H1 (cell line): Measurements from ENCODE around the gene EPHB1. TPM values are rescaled to one million over a fixed set of nuclear protein-coding genes. Genes with fewer than 3 reads are reported as not detected.

Experiments used
- ASH2L ChIP-seq: fragments of 200-600, 300-600 bp; sonication (generic); IDR thresholded peaks from one replicate; pipeline ENCODE4 v1.7.1; 2017; ENCODE audit warnings: low read length
- BCL11A ChIP-seq, 2 experiments: IDR thresholded peaks; one replicate each; pipeline ENCODE4 v1.6.1; 2011; ENCODE audit warnings: low read depth in 2 of 2, low read length in 2 of 2, mild to moderate bottlenecking in 2 of 2
- EGR1 ChIP-seq: IDR thresholded peaks from 2 replicates; pipeline ENCODE4 v1.6.1; 2011; ENCODE audit warnings: low read depth, low read length, borderline replicate concordance
- EP300 ChIP-seq, 2 experiments: IDR thresholded peaks; 1 replicate in 1 of 2; 2 replicates in 1 of 2; pipeline ENCODE4 v1.6.1; 2011 to 2012; ENCODE audit warnings: low read depth in 2 of 2, low read length in 2 of 2, mild to moderate bottlenecking in 2 of 2, borderline replicate concordance in 1 of 2, inconsistent platforms in 1 of 2, moderate library complexity in 1 of 2
- EZH2 ChIP-seq: fragments of 200-600 bp; sonication (generic); IDR thresholded peaks from 2 replicates; pipeline ENCODE4 v1.7.1; 2012; ENCODE audit warnings: low read depth, mild to moderate bottlenecking, moderate library complexity, low read length, inconsistent platforms; ENCODE audit not compliant: severe bottlenecking
- SIN3A ChIP-seq, 2 experiments: IDR thresholded peaks in 1 of 2; conservative IDR thresholded peaks in 1 of 2; 2 replicates each; pipeline ENCODE4 v1.6.1; 2011 to 2012; ENCODE audit warnings: low read length in 2 of 2, improper control_type of control experiment in 1 of 2, low read depth in 1 of 2, mild to moderate bottlenecking in 1 of 2
- SIX5 ChIP-seq: IDR thresholded peaks from 2 replicates; pipeline ENCODE4 v1.6.1; 2011; ENCODE audit warnings: mild to moderate bottlenecking, low read depth, low read length
- SP1 ChIP-seq: IDR thresholded peaks from 2 replicates; pipeline ENCODE4 v1.6.1; 2011; ENCODE audit warnings: low read depth, low read length
- SP2 ChIP-seq: IDR thresholded peaks from 2 replicates; pipeline ENCODE4 v1.6.1; 2012; ENCODE audit warnings: mild to moderate bottlenecking, low read length, inconsistent platforms
- TBP ChIP-seq: IDR thresholded peaks from 2 replicates; pipeline ENCODE4 v1.6.1; 2011; ENCODE audit warnings: low read depth, low read length, improper control_type of control experiment
- polyA plus RNA-seq, 7 experiments: library from polyadenylated mRNA; depleted of rRNA in 3 of 7; stranded (reverse) in 5 of 7; unstranded in 2 of 7; fragments of >200 nt in 5 of 7; fragments of 200-250 nt in 2 of 7; gene quantifications; 1 replicate in 5 of 7; 2 replicates in 1 of 7; 4 replicates in 1 of 7; pipeline versions ENCODE4 v1.2.1 to v1.2.3, GENCODE V29; 2011 to 2013; ENCODE audit warnings: missing spikeins in 2 of 7, mixed read lengths in 2 of 7
- total RNA-seq: library from RNA; stranded (reverse); fragmentation: NEBNext Ultra II Directional; extraction: Animal tissue kit (Norgen Biotek cat#: 25700); gene quantifications from 2 replicates; pipeline ENCODE4 v1.2.1, GENCODE V29; 2021
- TF ChIP-seq, protein P1 (sequence below): fragments of 300-600 bp; sonication (generic); IDR thresholded peaks from 2 replicates; pipeline ENCODE4 v1.7.1; 2012; ENCODE audit warnings: low read length, moderate library complexity, mild to moderate bottlenecking, inconsistent platforms; ENCODE audit not compliant: insufficient replicate concordance

Gene EPHB1
- total and polyA plus RNA-seq, 2 of the 8 experiments (the other 6 are each of a cell fraction or from before 2014, with no cell fraction given) = 3.5 to 5.9 TPM

DNA sequence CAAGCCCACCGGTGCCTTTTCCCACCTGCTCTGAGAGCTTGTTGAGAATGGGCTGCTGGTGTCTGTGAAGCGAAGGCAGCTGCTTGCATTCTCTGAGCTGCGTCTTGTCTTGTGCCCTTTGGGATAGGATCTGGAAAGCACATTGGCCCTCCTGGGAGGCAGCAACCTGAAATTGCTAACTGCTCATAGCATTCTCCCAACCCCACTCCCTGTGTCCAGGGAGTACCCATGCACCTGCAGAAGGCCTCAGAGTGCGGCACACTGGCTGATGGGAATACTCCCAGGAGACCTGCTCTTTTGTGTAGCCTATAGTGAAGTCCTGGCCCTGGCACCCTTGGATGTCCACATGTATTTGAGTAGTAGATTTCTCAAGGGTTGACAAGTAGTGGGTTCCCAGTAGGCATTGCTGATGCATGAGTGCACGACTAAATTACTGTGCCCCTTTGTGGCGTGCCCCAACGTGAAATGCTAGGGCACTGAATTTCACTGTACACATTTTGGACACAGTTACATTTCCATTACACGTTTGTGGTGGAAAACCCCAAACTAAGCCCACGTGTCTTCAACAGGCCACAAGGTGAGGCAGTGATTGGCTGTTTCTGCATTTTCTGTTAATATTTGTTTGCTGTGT, 3.7 kb downstream of the EPHB1 start (continued):
- TF ChIP-seq, protein P1, sequence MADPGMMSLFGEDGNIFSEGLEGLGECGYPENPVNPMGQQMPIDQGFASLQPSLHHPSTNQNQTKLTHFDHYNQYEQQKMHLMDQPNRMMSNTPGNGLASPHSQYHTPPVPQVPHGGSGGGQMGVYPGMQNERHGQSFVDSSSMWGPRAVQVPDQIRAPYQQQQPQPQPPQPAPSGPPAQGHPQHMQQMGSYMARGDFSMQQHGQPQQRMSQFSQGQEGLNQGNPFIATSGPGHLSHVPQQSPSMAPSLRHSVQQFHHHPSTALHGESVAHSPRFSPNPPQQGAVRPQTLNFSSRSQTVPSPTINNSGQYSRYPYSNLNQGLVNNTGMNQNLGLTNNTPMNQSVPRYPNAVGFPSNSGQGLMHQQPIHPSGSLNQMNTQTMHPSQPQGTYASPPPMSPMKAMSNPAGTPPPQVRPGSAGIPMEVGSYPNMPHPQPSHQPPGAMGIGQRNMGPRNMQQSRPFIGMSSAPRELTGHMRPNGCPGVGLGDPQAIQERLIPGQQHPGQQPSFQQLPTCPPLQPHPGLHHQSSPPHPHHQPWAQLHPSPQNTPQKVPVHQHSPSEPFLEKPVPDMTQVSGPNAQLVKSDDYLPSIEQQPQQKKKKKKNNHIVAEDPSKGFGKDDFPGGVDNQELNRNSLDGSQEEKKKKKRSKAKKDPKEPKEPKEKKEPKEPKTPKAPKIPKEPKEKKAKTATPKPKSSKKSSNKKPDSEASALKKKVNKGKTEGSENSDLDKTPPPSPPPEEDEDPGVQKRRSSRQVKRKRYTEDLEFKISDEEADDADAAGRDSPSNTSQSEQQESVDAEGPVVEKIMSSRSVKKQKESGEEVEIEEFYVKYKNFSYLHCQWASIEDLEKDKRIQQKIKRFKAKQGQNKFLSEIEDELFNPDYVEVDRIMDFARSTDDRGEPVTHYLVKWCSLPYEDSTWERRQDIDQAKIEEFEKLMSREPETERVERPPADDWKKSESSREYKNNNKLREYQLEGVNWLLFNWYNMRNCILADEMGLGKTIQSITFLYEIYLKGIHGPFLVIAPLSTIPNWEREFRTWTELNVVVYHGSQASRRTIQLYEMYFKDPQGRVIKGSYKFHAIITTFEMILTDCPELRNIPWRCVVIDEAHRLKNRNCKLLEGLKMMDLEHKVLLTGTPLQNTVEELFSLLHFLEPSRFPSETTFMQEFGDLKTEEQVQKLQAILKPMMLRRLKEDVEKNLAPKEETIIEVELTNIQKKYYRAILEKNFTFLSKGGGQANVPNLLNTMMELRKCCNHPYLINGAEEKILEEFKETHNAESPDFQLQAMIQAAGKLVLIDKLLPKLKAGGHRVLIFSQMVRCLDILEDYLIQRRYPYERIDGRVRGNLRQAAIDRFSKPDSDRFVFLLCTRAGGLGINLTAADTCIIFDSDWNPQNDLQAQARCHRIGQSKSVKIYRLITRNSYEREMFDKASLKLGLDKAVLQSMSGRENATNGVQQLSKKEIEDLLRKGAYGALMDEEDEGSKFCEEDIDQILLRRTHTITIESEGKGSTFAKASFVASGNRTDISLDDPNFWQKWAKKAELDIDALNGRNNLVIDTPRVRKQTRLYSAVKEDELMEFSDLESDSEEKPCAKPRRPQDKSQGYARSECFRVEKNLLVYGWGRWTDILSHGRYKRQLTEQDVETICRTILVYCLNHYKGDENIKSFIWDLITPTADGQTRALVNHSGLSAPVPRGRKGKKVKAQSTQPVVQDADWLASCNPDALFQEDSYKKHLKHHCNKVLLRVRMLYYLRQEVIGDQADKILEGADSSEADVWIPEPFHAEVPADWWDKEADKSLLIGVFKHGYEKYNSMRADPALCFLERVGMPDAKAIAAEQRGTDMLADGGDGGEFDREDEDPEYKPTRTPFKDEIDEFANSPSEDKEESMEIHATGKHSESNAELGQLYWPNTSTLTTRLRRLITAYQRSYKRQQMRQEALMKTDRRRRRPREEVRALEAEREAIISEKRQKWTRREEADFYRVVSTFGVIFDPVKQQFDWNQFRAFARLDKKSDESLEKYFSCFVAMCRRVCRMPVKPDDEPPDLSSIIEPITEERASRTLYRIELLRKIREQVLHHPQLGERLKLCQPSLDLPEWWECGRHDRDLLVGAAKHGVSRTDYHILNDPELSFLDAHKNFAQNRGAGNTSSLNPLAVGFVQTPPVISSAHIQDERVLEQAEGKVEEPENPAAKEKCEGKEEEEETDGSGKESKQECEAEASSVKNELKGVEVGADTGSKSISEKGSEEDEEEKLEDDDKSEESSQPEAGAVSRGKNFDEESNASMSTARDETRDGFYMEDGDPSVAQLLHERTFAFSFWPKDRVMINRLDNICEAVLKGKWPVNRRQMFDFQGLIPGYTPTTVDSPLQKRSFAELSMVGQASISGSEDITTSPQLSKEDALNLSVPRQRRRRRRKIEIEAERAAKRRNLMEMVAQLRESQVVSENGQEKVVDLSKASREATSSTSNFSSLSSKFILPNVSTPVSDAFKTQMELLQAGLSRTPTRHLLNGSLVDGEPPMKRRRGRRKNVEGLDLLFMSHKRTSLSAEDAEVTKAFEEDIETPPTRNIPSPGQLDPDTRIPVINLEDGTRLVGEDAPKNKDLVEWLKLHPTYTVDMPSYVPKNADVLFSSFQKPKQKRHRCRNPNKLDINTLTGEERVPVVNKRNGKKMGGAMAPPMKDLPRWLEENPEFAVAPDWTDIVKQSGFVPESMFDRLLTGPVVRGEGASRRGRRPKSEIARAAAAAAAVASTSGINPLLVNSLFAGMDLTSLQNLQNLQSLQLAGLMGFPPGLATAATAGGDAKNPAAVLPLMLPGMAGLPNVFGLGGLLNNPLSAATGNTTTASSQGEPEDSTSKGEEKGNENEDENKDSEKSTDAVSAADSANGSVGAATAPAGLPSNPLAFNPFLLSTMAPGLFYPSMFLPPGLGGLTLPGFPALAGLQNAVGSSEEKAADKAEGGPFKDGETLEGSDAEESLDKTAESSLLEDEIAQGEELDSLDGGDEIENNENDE = no peak
- TF ChIP-seq BCL11A (IDR thresholded peaks at IDR 0.05; ENCODE audit: low read depth in 2 of 2, low read length in 2 of 2) (no peak), EZH2 (no peak), SIX5 (no peak), EGR1 (no peak), TBP (no peak), SIN3A (conservative IDR thresholded peaks at IDR 0.05 in 1 of 2, IDR thresholded peaks at IDR 0.05 in 1 of 2; ENCODE audit: low read depth in 1 of 2, low read length in 2 of 2) (no peak), SP2 (no peak), EP300 (IDR thresholded peaks at IDR 0.05; ENCODE audit: borderline replicate concordance in 1 of 2, low read depth in 2 of 2, low read length in 2 of 2) (no peak), ASH2L (no peak), SP1 (no peak)
